ENCODE data around the gene LSM4. TPM values are rescaled to one million over a fixed set of nuclear protein-coding genes. Genes with fewer than 3 reads are reported as not detected.

LSM4 gene
- total and polyA plus RNA-seq, 2 of the 13 experiments (the other 11 are each of a cell fraction or from before 2014, with no cell fraction given): 65.8 to 166 TPM

DNA sequence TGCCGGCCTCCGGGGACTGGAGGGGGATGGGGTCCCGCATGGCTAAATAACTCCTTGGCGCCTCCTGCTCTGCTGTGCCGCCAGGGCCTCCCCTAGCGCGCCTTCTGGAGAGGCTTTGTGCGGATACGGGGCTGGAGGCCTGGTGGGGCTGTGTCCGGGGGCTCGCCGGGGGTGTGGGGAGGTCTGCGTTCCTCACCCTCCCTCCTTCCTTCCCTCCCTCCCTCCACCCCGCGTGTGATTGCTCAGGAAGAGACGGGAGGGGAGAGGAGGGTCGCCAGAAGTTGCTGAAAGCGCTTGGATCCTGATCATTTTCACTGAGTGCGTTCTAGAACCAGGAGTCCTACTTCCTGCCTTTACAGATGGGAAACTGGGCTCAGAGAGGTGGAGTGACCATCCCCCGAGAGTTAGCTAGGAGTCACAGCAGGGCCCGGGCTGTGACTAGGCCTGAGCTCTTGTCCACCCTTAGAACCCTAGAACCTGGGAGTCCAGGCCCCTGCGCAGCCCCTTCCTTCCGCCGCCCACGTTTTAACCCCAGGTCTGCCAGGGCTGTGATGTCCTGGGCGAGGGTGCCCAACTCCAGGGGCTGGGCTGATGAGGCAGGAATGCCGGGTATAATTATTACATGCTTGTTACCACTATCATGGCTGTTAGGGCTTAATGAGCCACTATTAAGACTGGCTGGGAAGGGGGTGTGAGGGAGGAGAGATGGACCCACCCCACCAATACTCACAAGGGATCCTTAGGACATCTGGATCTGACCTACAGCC, 40.7 kb downstream of the LSM4 start (continued):
- TF ChIP-seq TCF12 (IDR thresholded peaks at IDR 0.05) (no peak), TCF12 (CRISPR knock-in tag; IDR thresholded peaks at IDR 0.05) (peak; percentile 58; the same call in 1 of the 2 replicates), SSRP1 (CRISPR knock-in tag; IDR thresholded peaks at IDR 0.05) (0 out of 2 replicates have a peak, but pooled peaks have one; percentile 1), ZBTB20 (CRISPR knock-in tag; IDR thresholded peaks at IDR 0.05; ENCODE audit: borderline replicate concordance, low read depth) (no peak), ZNF737 (CRISPR knock-in tag; IDR thresholded peaks at IDR 0.05; ENCODE audit: borderline replicate concordance) (no peak), ZNF605 (CRISPR knock-in tag; IDR thresholded peaks at IDR 0.05) (peak; percentile 78), GABPB1 (CRISPR knock-in tag; IDR thresholded peaks at IDR 0.05) (0 out of 2 replicates have a peak, but pooled peaks have one; percentile 32), ZNF282 (IDR thresholded peaks at IDR 0.05; ENCODE audit: partially characterized antibody) (no peak), ZNF510 (CRISPR knock-in tag; IDR thresholded peaks at IDR 0.05; ENCODE audit: low read depth) (0 out of 2 replicates have a peak, but pooled peaks have one; percentile 20), EHMT2 (IDR thresholded peaks at IDR 0.05; ENCODE audit: borderline replicate concordance, low read depth, low read length) (no peak), ZNF317 (CRISPR knock-in tag; IDR thresholded peaks at IDR 0.05) (peak; percentile 41; the same call in 1 of the 2 replicates), HMGXB4 (CRISPR knock-in tag; IDR thresholded peaks at IDR 0.05; ENCODE audit: borderline replicate concordance in 1 of 2, low read depth in 1 of 2) (peak in 1 of 2 experiments; percentile 55; a peak in 1 of 4 replicates), ZFX (CRISPR knock-in tag; IDR thresholded peaks at IDR 0.05; ENCODE audit: low read depth) (peak; percentile 67), ZBTB42 (CRISPR knock-in tag; IDR thresholded peaks at IDR 0.05) (peak; percentile 49; the same call in 1 of the 2 replicates), ZNF816 (CRISPR knock-in tag; IDR thresholded peaks at IDR 0.05; ENCODE audit: borderline replicate concordance) (peak; percentile 83; the same call in 1 of the 2 replicates), RBM22 (optimal IDR thresholded peaks at IDR 0.05; ENCODE audit: low read length) (peak; percentile 17), POLR2AphosphoS5 (IDR thresholded peaks at IDR 0.05; ENCODE audit: low read depth, low read length) (peak; percentile 24; the same call in 1 of the 2 replicates), ZNF776 (CRISPR knock-in tag; IDR thresholded peaks at IDR 0.05) (0 out of 2 replicates have a peak, but pooled peaks have one; percentile 17), MYC (CRISPR knock-in tag; IDR thresholded peaks at IDR 0.05; ENCODE audit: borderline replicate concordance) (no peak; the same call in 1 of the 2 replicates), KLF16 (CRISPR knock-in tag; IDR thresholded peaks at IDR 0.05) (0 out of 4 replicates have a peak, but pooled peaks of 1 of the 2 experiments have one; percentile 42), TP53 (CRISPR knock-in tag; conservative IDR thresholded peaks at IDR 0.05) (no peak), ZNF850 (CRISPR knock-in tag; conservative IDR thresholded peaks at IDR 0.05) (0 out of 2 replicates have a peak, but pooled peaks have one; percentile 48), ZNF124 (CRISPR knock-in tag; IDR thresholded peaks at IDR 0.05) (0 out of 2 replicates have a peak, but pooled peaks have one; percentile 12), MED8 (CRISPR knock-in tag; IDR thresholded peaks at IDR 0.05; ENCODE audit: insufficient replicate concordance) (peak; percentile 40)
- TF ChIP-seq, protein P1, sequence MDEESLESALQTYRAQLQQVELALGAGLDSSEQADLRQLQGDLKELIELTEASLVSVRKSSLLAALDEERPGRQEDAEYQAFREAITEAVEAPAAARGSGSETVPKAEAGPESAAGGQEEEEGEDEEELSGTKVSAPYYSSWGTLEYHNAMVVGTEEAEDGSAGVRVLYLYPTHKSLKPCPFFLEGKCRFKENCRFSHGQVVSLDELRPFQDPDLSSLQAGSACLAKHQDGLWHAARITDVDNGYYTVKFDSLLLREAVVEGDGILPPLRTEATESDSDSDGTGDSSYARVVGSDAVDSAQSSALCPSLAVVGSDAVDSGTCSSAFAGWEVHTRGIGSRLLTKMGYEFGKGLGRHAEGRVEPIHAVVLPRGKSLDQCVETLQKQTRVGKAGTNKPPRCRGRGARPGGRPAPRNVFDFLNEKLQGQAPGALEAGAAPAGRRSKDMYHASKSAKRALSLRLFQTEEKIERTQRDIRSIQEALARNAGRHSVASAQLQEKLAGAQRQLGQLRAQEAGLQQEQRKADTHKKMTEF (CRISPR knock-in tag; IDR thresholded peaks at IDR 0.05): no peak; the same call in 1 of the 2 replicates
- TF ChIP-seq, protein P2, sequence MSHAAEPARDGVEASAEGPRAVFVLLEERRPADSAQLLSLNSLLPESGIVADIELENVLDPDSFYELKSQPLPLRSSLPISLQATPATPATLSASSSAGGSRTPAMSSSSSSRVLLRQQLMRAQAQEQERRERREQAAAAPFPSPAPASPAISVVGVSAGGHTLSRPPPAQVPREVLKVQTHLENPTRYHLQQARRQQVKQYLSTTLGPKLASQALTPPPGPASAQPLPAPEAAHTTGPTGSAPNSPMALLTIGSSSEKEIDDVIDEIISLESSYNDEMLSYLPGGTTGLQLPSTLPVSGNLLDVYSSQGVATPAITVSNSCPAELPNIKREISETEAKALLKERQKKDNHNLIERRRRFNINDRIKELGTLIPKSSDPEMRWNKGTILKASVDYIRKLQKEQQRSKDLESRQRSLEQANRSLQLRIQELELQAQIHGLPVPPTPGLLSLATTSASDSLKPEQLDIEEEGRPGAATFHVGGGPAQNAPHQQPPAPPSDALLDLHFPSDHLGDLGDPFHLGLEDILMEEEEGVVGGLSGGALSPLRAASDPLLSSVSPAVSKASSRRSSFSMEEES (CRISPR knock-in tag; IDR thresholded peaks at IDR 0.05): no peak
